SJSA1 (cell line): ENCODE data around the gene HTR1D. TPM values are rescaled to one million over a fixed set of nuclear protein-coding genes. Genes with fewer than 3 reads are reported as not detected.

Experiments used
- total RNA-seq: library from RNA; depleted of rRNA; stranded (reverse); fragments of >200 nt; shearing (Covaris generic); gene quantifications from 2 replicates; pipeline ENCODE4 v1.2.3, GENCODE V29; 2014; rRNA removed

HTR1D gene
- total RNA-seq, 1 experiment from 2014 or later = 0.24 TPM

Other genes starting within 250 kb of the HTR1D start
- not detected in 2 replicates for gene LACTBL1, start 244.6 kb downstream of the HTR1D start, total RNA-seq
- not detected in 2 replicates for gene TEX46, start 201.7 kb downstream of the HTR1D start, total RNA-seq
- gene KDM1A, start 198.0 kb downstream of the HTR1D start, total RNA-seq = 110 and 116 TPM in 2 replicates
- gene LUZP1, start 48.6 kb downstream of the HTR1D start, total RNA-seq = 30.0 and 47.4 TPM in 2 replicates
- gene HNRNPR, start 126.8 kb upstream of the HTR1D start, total RNA-seq = 236 and 266 TPM in 2 replicates
- gene ZNF436, start 152.3 kb upstream of the HTR1D start, total RNA-seq = 13.7 and 20.2 TPM in 2 replicates
- gene TCEA3, start 207.2 kb upstream of the HTR1D start, total RNA-seq = 1.3 and 1.7 TPM in 2 replicates